Measurements from ENCODE around the gene FGF12. TPM values are rescaled to one million over a fixed set of nuclear protein-coding genes. Genes with fewer than 3 reads are reported as not detected.

The FGF12 gene
- polyA plus RNA-seq, 1 of the 3 experiments (the other 2 are of a cell fraction): 0.30 TPM

DNA sequence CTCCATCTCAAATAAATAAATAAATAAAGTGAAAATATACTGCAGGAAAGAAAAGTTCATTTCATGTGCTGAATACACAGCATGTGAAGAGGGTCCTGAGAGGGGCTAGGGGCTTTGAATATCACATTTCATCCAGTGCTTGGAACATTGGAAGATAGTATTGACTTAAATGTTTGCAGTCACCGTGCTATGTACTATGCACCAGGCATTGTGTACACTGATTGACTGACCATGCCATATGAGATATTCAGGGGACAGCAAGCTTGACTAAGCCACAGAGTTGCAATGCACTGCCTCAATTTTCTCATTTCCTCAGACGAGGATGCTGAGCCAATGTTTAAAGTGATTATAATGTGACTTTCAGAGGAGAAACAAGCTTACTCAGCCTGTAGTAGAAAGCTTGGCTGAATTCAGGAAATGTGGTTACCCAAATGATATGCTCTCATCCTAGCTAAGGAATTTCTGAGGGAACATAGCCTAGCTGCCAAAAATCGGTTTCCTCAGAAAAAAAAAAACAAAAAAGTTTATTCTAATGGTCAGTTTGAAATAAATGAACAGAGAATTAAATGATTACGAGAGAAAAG lies 557.9 kb downstream of the FGF12 start:
- H3K4me2 ChIP-seq: no peak overlapping the region
- CTCF ChIA-PET: no interaction called here

DNA sequence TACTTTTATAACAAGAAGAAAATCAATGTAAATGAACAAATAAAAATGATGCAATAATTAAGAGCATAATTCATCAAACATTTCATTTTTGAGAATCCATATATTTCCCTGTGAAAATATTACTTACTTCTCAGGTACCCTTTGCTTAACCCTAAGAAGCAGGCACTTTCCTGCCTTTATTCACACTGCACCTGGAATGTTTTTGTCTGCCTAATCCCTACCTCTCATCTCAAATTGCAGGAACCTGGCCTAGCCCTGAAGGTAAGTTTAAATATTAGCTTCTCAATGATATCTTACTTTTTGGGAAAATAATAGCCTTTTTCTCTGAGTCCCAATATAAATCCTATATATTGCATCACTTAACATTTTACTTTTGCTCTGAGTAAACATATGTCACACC lies 559.1 kb downstream of the FGF12 start:
- H2AFZ ChIP-seq (ENCODE audit: low read depth): no peak overlapping the region
- no peaks in the 10 kb centered on the region for H3K27me3 ChIP-seq (ENCODE audit: insufficient read depth)
- ChIA-PET POLR2A (no interaction called here), CTCF (no interaction called here)
- no peak for TF ChIP-seq RXRA (IDR thresholded peaks at IDR 0.05; ENCODE audit: borderline replicate concordance, low read depth)
- no peak for TF ChIP-seq TCF12 (IDR thresholded peaks at IDR 0.05)
- TF ChIP-seq, protein P1, sequence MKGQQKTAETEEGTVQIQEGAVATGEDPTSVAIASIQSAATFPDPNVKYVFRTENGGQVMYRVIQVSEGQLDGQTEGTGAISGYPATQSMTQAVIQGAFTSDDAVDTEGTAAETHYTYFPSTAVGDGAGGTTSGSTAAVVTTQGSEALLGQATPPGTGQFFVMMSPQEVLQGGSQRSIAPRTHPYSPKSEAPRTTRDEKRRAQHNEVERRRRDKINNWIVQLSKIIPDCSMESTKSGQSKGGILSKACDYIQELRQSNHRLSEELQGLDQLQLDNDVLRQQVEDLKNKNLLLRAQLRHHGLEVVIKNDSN (IDR thresholded peaks at IDR 0.05; ENCODE audit: borderline replicate concordance, low read depth): no peak
- no peak for TF ChIP-seq GABPA (IDR thresholded peaks at IDR 0.05; ENCODE audit: low read depth)
- TF ChIP-seq RAD21 (IDR thresholded peaks at IDR 0.05; ENCODE audit: low read length): no peak
- no peak for TF ChIP-seq POLR2AphosphoS5 (IDR thresholded peaks at IDR 0.05; ENCODE audit: low read depth, low read length)
- TF ChIP-seq FOXJ3 (CRISPR knock-in tag; IDR thresholded peaks at IDR 0.05): no peak
- no peak overlapping the region for H3K4me3 ChIP-seq (ENCODE audit: low read depth in 2 of 2, low read length in 1 of 2)
- H4K20me1 ChIP-seq (ENCODE audit: insufficient read depth): no peaks in the 10 kb centered on the region
- H3K36me3 ChIP-seq (replicated peaks in 1 of 2; ENCODE audit: control insufficient read depth in 1 of 2, insufficient read depth in 2 of 2, low read length in 1 of 2): no peaks in the 10 kb centered on the region
- H3F3A ChIP-seq (replicated peaks; ENCODE audit: insufficient read depth): no peaks in the 10 kb centered on the region
- no peak overlapping the region for H3K4me2 ChIP-seq
- no peak for DNase-seq
- H3K4me1 ChIP-seq (ENCODE audit: control insufficient read depth in 1 of 2, insufficient read depth in 2 of 2, low read depth in 1 of 2, low read length in 1 of 2): no peaks in the 10 kb centered on the region
- H3K79me2 ChIP-seq (ENCODE audit: insufficient read depth): no peaks in the 10 kb centered on the region
- no peaks in the 10 kb centered on the region for H3K9me3 ChIP-seq
- H3K27ac ChIP-seq (ENCODE audit: low read depth in 2 of 2, low read length in 1 of 2): no peak overlapping the region
- H3K9ac ChIP-seq: no peak overlapping the region
- no peaks in the 10 kb centered on the region for H3K9me2 ChIP-seq

More for the DNA sequence above, 557.9 kb downstream of the FGF12 start:
- DNase-seq: no peak
- 2% methylated on average over 4 of the region's 4 CpGs for WGBS (ENCODE audit: low lambda C conversion rate)
- Histone ChIP-seq H3K79me2 (ENCODE audit: insufficient read depth) (no peaks in the 10 kb centered on the region), H3K4me1 (ENCODE audit: control insufficient read depth in 1 of 2, insufficient read depth in 2 of 2, low read depth in 1 of 2, low read length in 1 of 2) (no peaks in the 10 kb centered on the region), H3K36me3 (replicated peaks in 1 of 2; ENCODE audit: control insufficient read depth in 1 of 2, insufficient read depth in 2 of 2, low read length in 1 of 2) (no peaks in the 10 kb centered on the region), H3K9ac (no peak overlapping the region), H3K4me3 (ENCODE audit: low read depth in 2 of 2, low read length in 1 of 2) (no peak overlapping the region), H4K20me1 (ENCODE audit: insufficient read depth) (no peaks in the 10 kb centered on the region), H3F3A (replicated peaks; ENCODE audit: insufficient read depth) (no peaks in the 10 kb centered on the region), H3K9me2 (no peaks in the 10 kb centered on the region), H3K27ac (ENCODE audit: low read depth in 2 of 2, low read length in 1 of 2) (no peak overlapping the region), H3K9me3 (no peaks in the 10 kb centered on the region), H2AFZ (ENCODE audit: low read depth) (no peak overlapping the region), H3K27me3 (ENCODE audit: insufficient read depth) (no peaks in the 10 kb centered on the region)
- TF ChIP-seq TCF12 (IDR thresholded peaks at IDR 0.05): no peak
- TF ChIP-seq POLR2AphosphoS5 (IDR thresholded peaks at IDR 0.05; ENCODE audit: low read depth, low read length): no peak
- TF ChIP-seq EP300 (IDR thresholded peaks at IDR 0.05; ENCODE audit: borderline replicate concordance in 1 of 2, low read depth in 1 of 2, low read length in 1 of 2): no peak
- no peak for TF ChIP-seq TEAD4 (IDR thresholded peaks at IDR 0.05; ENCODE audit: borderline replicate concordance, insufficient read depth)
- TF ChIP-seq, protein P2, sequence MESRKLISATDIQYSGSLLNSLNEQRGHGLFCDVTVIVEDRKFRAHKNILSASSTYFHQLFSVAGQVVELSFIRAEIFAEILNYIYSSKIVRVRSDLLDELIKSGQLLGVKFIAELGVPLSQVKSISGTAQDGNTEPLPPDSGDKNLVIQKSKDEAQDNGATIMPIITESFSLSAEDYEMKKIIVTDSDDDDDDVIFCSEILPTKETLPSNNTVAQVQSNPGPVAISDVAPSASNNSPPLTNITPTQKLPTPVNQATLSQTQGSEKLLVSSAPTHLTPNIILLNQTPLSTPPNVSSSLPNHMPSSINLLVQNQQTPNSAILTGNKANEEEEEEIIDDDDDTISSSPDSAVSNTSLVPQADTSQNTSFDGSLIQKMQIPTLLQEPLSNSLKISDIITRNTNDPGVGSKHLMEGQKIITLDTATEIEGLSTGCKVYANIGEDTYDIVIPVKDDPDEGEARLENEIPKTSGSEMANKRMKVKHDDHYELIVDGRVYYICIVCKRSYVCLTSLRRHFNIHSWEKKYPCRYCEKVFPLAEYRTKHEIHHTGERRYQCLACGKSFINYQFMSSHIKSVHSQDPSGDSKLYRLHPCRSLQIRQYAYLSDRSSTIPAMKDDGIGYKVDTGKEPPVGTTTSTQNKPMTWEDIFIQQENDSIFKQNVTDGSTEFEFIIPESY (IDR thresholded peaks at IDR 0.05; ENCODE audit: borderline replicate concordance, low read depth): no peak
- POLR2A ChIA-PET: no interaction called here
